Activated CD4-positive, alpha-beta T cell treated with anti-CD3 and anti-CD28 coated beads, Interleukin-2, amount 50 U/mL, for 1 hour (primary cell): ENCODE data around the gene ATP8A2.
"Not testable (repeated sequence)": the region's sequence is repeated elsewhere in the genome, so short reads cannot be mapped to it uniquely, and the experiment has no call there.

Experiments used
- DNase-seq: peaks from one replicate; pipeline ENCODE4 v3.0.0-alpha.2; 2020

The ATP8A2 gene

DNA sequence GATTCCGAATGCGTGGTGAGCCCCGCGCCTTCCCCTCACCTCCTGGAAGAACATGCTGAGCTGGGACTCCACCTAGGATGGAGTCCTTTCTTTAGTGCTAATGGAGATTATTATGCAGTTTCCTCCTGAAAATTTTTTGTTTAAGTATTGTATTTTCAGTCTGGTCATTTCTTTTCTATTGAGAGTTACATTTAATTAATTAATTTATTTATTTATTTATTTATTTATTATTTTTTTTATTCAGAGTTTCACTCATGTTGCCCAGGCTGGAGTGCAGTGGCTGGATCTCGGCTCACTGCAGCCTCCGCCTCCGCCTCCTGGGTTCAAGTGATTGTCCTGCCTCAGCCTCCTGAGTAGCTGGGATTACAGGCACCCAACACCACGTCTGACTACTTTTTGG lies 400.8 kb downstream of the ATP8A2 start:
- not testable (repeated sequence) for DNase-seq

GRCh38 chr13:25774056-25774455 lies 402.3 kb downstream of the ATP8A2 start:
- DNase-seq, result not testable (repeated sequence)

DNA sequence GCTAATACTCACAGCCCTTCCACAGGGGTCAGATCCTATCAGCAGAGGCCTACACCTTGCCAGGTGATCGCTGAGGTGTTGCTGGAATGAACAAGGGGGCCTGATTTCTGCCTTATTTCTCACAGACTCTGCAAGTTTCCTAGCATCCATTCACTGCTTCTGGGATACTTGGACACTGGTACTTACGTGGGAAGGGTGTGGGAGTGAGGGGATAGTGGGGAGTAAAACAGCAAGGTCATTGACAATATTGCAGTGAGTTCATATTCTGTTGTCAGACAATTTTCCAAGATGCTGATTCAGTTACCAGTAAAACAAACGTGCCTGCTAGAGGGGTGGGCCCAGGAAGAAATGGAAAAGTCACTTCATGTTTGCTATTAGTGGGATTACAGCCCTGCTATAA lies 403.5 kb downstream of the ATP8A2 start:
- DNase-seq, result no peak

DNA sequence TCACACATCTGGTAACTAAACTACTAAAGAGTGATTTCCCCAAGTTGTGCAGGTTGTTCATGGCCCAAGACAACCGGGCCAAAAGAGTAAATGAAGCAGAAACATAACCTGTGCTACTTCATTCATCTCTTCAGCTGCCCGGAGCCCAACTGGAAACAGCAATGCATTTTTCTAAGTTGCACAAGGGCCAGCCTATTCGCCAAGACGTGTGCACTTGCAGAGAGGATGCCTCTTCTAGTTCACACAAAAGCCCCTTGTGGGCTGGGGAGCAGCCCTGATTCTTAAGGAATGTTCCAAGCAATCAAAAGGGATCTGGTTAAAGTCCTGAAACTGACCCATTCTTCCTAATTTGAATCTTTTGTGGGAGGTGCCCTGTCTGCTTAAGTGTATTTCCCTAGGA lies 404.2 kb downstream of the ATP8A2 start:
- DNase-seq, result no peak

GRCh38 chr13:25776722-25777121 lies 404.9 kb downstream of the ATP8A2 start:
- DNase-seq, result no peak

- no peak for DNase-seq
These were observed 405.7 kb downstream of the ATP8A2 start for GRCh38 chr13:25777509-25777908.

GRCh38 chr13:25778365-25778764 lies 406.6 kb downstream of the ATP8A2 start:
- DNase-seq, result no peak

- DNase-seq, result no peak
These were observed 407.1 kb downstream of the ATP8A2 start for GRCh38 chr13:25778808-25779305.

DNA sequence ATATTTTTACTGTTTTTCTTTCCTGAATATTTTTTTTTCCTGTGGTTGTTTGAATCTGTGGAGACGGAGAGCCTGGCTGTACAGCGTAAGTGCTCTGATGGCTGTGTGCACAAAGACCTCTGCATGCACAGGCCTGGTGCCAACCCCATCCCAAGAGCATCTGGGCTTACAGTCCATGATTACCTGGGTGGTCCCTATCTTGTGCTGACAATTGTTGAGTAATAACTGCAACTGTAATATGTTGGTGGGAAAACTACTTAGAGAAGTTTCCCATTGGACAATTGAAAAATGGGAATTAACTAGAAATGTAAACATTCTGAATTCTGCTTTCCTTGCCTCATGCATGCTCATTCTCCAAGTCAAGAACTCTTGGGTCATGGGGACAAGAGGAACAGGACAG lies 411.3 kb downstream of the ATP8A2 start:
- no peak for DNase-seq

DNA sequence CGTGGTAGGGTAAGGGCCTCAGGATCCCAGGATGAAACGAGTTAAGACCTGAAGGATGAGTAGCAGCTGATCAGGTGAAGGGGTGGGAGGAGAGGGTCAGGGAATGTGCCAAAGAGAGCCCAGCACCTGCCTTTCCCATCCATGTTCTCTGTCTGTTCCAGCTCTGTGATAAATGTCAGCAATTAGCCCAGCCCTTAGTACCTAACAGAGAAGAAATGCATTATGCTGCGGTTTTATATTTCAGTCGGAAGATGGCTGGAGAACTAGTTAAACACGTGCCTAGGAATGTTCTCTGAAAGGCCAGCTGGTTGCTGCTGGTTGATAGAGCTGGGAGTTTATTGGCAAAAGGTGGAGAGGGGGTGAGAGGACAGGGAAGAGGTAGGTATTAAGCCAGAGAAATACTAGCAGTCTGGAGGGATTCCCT lies 411.8 kb downstream of the ATP8A2 start:
- DNase-seq, result no peak

GRCh38 chr13:25784119-25784518 lies 412.3 kb downstream of the ATP8A2 start:
- no peak for DNase-seq

GRCh38 chr13:25790137-25790536 lies 418.4 kb downstream of the ATP8A2 start:
- not testable (repeated sequence) for DNase-seq

GRCh38 chr13:25795277-25795676 lies 423.5 kb downstream of the ATP8A2 start:
- no peak for DNase-seq

DNA sequence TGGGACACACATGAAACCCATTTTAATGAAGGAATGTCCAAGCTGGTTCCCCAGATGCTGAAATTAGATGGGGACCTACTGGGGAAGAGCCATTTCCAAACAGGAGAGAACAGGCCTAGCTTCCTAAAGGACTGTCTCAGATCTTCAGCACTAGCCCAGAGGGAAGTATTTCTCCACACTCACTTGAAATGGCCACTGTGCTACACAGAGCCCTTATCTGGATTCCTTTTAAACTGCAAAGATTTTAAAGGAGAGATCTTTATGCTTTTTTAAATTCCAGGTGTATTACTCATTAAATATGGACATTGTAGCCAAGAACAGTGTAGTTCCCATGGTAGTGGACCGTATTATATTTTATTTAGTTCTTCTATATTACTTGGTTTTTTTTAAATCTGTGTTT lies 424.7 kb downstream of the ATP8A2 start:
- no peak for DNase-seq

- DNase-seq, result no peak
These were observed 427.2 kb downstream of the ATP8A2 start for GRCh38 chr13:25798998-25799397.

GRCh38 chr13:25800523-25800922 lies 428.7 kb downstream of the ATP8A2 start:
- no peak for DNase-seq

DNA sequence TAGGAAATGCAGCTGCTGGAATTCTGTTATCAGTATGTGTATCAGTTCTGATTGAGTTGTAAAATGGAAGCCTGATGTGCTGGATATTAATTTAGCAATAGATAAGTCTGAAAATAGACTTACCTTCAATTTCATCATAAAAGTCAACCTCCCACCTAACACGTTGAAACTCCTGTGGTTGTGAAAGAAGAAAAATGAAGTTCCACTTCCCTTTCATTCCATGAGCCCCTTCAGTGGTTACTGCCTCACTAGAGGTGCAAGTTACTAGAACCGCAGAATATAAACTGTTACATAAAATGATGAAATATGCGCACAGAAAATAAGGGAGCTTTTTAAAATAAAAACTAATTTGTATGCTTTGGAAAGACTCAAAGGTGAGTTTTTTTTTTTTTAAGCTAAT lies 430.8 kb downstream of the ATP8A2 start:
- DNase-seq, result no peak

DNA sequence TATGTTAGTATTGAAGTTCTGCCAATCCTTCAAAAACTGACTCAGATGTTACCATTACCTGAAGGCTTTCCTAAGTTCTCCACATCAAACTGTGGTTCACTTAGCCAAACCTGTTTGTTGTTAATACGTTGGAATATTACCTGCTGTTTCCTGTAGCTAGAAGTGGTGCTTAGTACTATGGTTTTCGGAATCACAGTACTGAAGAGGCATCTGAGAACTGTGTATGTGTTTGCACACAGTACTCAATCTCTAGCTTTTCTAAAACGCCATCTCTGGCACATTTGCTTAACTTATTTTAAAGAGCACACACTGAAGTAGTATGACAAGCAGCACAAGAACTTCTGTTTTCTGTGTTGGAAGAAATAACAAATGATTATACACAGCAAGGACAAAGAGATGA lies 431.9 kb downstream of the ATP8A2 start:
- no peak for DNase-seq

GRCh38 chr13:25806264-25806974 lies 434.6 kb downstream of the ATP8A2 start:
- DNase-seq, result no peak

DNA sequence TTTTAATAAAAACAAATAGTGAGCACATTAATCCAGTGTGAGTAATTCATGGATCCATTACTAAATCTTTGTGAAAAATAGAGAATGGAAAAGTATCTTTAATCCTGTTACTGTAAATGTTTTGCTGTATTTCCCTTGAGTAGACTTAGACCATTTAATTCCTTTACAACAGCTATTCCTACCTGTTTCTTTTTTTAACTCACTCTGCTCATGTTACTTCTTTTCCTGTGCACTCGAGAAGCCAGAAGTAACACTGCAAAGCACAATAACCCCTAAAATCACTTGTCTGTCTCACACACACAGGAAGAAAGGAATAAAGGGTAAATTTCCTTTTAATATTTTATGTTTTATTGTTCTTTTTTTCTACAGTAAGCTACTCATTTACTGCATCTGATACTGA lies 435.8 kb downstream of the ATP8A2 start:
- no peak for DNase-seq

- DNase-seq, result no peak
These were observed 439.7 kb downstream of the ATP8A2 start for GRCh38 chr13:25811506-25811905.

- no peak for DNase-seq
These were observed 444.5 kb downstream of the ATP8A2 start for GRCh38 chr13:25816239-25816638.

- no peak for DNase-seq
These were observed 448.2 kb downstream of the ATP8A2 start for GRCh38 chr13:25819856-25820530.

DNA sequence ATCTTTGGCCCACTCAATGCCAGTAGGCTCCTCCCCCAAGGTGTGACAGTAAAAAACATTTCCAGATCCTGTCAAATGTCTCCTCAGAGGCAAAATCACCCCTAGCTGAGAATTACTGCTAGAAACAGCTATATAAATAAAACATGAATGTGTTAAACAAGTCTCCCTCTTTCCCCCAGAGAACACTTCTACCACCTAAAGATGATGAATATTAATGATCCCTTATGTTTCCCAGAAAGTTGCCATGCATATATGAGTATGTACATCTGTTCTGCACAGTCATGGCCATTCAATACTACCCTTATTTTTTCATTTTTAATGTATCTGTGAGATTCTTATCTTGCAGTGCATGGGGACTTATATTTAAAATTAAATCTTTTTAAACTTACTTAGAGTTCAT lies 450.0 kb downstream of the ATP8A2 start:
- no peak for DNase-seq

DNA sequence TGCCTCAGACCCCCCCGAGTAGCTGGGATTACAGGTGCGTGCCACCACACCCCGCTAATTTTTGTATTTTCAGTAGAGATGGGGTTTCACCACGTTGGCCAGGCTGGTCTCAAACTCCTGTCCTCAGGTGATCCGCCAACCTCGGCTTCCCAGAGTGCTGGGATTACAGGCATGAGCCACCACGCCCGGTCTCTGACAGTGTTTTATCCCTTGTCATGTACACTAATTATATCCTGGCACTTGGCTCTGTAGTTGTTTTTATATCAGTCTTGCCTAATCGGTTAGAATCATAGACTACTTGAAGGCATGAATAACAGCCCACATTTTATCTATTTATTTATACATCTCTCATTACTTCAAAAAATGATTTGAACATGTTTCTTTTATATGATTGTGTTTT lies 455.4 kb downstream of the ATP8A2 start:
- not testable (repeated sequence) for DNase-seq
